Gastrocnemius medialis (tissue), 4 donors: Measurements from ENCODE around the gene THOP1. TPM values are rescaled to one million over a fixed set of nuclear protein-coding genes. Genes with fewer than 3 reads are reported as not detected.
A peak's percentile ranks its signal among the peaks of the same experiment; 100 is the strongest.

Experiments
- ATAC-seq, 2 donors: fragments of 150-250 bp; one replicate each; pipeline ENCODE4 v1.9.1; 2016
- DNase-seq, 2 donors: peaks; one replicate each; pipeline ENCODE4 v3.0.0-alpha.2; 2019
- H3K27ac ChIP-seq, 4 donors: fragments of 200-600 bp; sonication (generic); 1 replicate in 1 of 4; 2 replicates in 3 of 4; pipeline ENCODE4 v1.5.1; 2016 to 2018; ENCODE audit warnings: mild to moderate bottlenecking in 2 of 4, moderate library complexity in 1 of 4
- H3K27me3 ChIP-seq, 3 donors: fragments of 200-600 bp; sonication (generic) in 2 of 3; 1 replicate in 1 of 3; 2 replicates in 2 of 3; pipeline versions ENCODE4 v1.5.1 to v1.6.0; 2016 to 2019; ENCODE audit warnings: mild to moderate bottlenecking in 1 of 3, moderate library complexity in 1 of 3
- H3K36me3 ChIP-seq, 2 donors: fragments of 200-600 bp; sonication (generic) in 1 of 2; one replicate each; pipeline ENCODE4 v1.5.1; 2017 to 2018
- H3K4me1 ChIP-seq, 2 donors: fragments of 200-600 bp; sonication (generic) in 1 of 2; one replicate each; pipeline ENCODE4 v1.5.1; 2016 to 2017; ENCODE audit warnings: mild to moderate bottlenecking in 2 of 2
- H3K4me3 ChIP-seq, 4 donors: fragments of 200-600 bp; sonication (generic) in 3 of 4; 1 replicate in 1 of 4; 2 replicates in 3 of 4; pipeline ENCODE4 v1.5.1; 2016 to 2019; ENCODE audit warnings: mild to moderate bottlenecking in 2 of 4
- H3K9me3 ChIP-seq, 3 donors: fragments of 200-600 bp; sonication (generic) in 2 of 3; 1 replicate in 1 of 3; 2 replicates in 2 of 3; pipeline ENCODE4 v1.5.1; 2016 to 2019
- CTCF ChIP-seq, 5 experiments: fragments of 450-650 bp in 3 of 5; fragments of 200-600 bp in 2 of 5; sonication (generic) in 2 of 5; IDR thresholded peaks in 4 of 5; conservative IDR thresholded peaks in 1 of 5; 1 replicate in 4 of 5; 2 replicates in 1 of 5; pipeline ENCODE4 v1.5.1; 2016 to 2019; ENCODE audit warnings: antibody characterized with exemption in 5 of 5, mild to moderate bottlenecking in 3 of 5, moderate library complexity in 3 of 5
- POLR2A ChIP-seq, 2 donors: fragments of 450-650 bp; IDR thresholded peaks; one replicate each; pipeline ENCODE4 v1.6.1; 2017; ENCODE audit warnings: antibody characterized with exemption in 2 of 2, mild to moderate bottlenecking in 2 of 2, moderate library complexity in 2 of 2
- in situ Hi-C, 4 donors: fragments of 200-750 bp; cut with MboI; loops; one replicate each; pipeline versions ENCODE4 v1.15.0 to v1.8.0; 2017; ENCODE audit warnings: low sequenced_read_pairs in 4 of 4
- intact Hi-C: fragments of 100-400 bp; cut with DNase I; formaldehyde crosslinking; loops from one replicate; pipeline ENCODE4 v1.15.1; 2023; ENCODE audit warnings: low total_unique reads
- total RNA-seq, 4 donors: library from RNA; depleted of rRNA; stranded (reverse); fragments of >200 nt; gene quantifications; one replicate each; pipeline versions ENCODE4 v1.1.0 to v1.2.3, GENCODE V29; 2016

THOP1 gene
- total RNA-seq, 4 donors from 2014 or later, result 31.5 to 114 (median 73.0) TPM

GRCh38 chr19:2847507-2847906, 62.2 kb downstream of the THOP1 start:
- intact Hi-C loops, result loop anchor here (2.0 kb wide), 1 partner anchor 53 kb away; the partner anchor contains the start of gene ZNF57
- ATAC-seq, result no peak
- DNase-seq, result no peak
- no peak overlapping the region for H3K4me3 ChIP-seq
- H3K27me3 ChIP-seq, result no peaks in the 10 kb centered on the region
- H3K27ac ChIP-seq, result peak overlapping the region; percentile 36 to 79 (median 59)
- H3K36me3 ChIP-seq, result peaks cover 4 to 24% of the 10 kb centered on the region in 2 donors
- in situ Hi-C loops, result no loop called here
- peaks cover 10 to 19% of the 10 kb centered on the region in 2 donors for H3K4me1 ChIP-seq
- TF ChIP-seq POLR2A (IDR thresholded peaks at IDR 0.05) (no peak), CTCF (IDR thresholded peaks at IDR 0.05 in 4 of 5, conservative IDR thresholded peaks at IDR 0.05 in 1 of 5) (no peak)
- H3K9me3 ChIP-seq, result peaks cover 0 to 29% (median 6%) of the 10 kb centered on the region in 3 donors

GRCh38 chr19:2848616-2849015, 63.3 kb downstream of the THOP1 start:
- H3K36me3 ChIP-seq, result peaks cover 6 to 35% of the 10 kb centered on the region in 2 donors
- H3K27me3 ChIP-seq, result no peaks in the 10 kb centered on the region
- ATAC-seq, result no peak
- peaks cover 6 to 18% of the 10 kb centered on the region in 2 donors for H3K4me1 ChIP-seq
- peak overlapping the region in 2 of 4 donors; percentile 14 to 79 for H3K27ac ChIP-seq
- DNase-seq, result no peak
- no peak overlapping the region for H3K4me3 ChIP-seq
- peaks cover 0 to 40% (median 17%) of the 10 kb centered on the region in 3 donors for H3K9me3 ChIP-seq
- in situ Hi-C loops (no loop called here), intact Hi-C loops (no loop called here)
- TF ChIP-seq CTCF (IDR thresholded peaks at IDR 0.05 in 4 of 5, conservative IDR thresholded peaks at IDR 0.05 in 1 of 5) (no peak), POLR2A (IDR thresholded peaks at IDR 0.05) (no peak)

- Histone ChIP-seq H3K36me3 (peaks cover 9 to 53% of the 10 kb centered on the region in 2 donors), H3K9me3 (peaks cover 0 to 55% (median 22%) of the 10 kb centered on the region in 3 donors), H3K27me3 (no peaks in the 10 kb centered on the region), H3K4me1 (peaks cover 6 to 16% of the 10 kb centered on the region in 2 donors), H3K4me3 (no peak overlapping the region), H3K27ac (no peak overlapping the region)
- DNase-seq (no peak), ATAC-seq (no peak)
- no peak for TF ChIP-seq POLR2A (IDR thresholded peaks at IDR 0.05)
- TF ChIP-seq CTCF (IDR thresholded peaks at IDR 0.05 in 4 of 5, conservative IDR thresholded peaks at IDR 0.05 in 1 of 5), result no peak
- intact Hi-C loops, result no loop called here
- in situ Hi-C loops, result no loop called here
Observed at GRCh38 chr19:2850256-2850925, 65.1 kb downstream of the THOP1 start.

- peaks cover 9 to 57% of the 10 kb centered on the region in 2 donors for H3K36me3 ChIP-seq
- no peaks in the 10 kb centered on the region for H3K4me1 ChIP-seq
- in situ Hi-C loops, result no loop called here
- peak overlapping the region in 1 of 4 donors; percentile 20 for H3K4me3 ChIP-seq
- H3K27me3 ChIP-seq, result no peaks in the 10 kb centered on the region
- H3K9me3 ChIP-seq, result peaks cover 0 to 73% (median 26%) of the 10 kb centered on the region in 3 donors
- H3K27ac ChIP-seq, result no peak overlapping the region
- TF ChIP-seq CTCF (IDR thresholded peaks at IDR 0.05 in 4 of 5, conservative IDR thresholded peaks at IDR 0.05 in 1 of 5), result no peak
- TF ChIP-seq POLR2A (IDR thresholded peaks at IDR 0.05), result no peak
- DNase-seq, result no peak
- ATAC-seq, result no peak
- intact Hi-C loops, result no loop called here
Observed at GRCh38 chr19:2852598-2852997, 67.3 kb downstream of the THOP1 start.
